A549 (cell line): ENCODE data around the gene OR1S2.

Experiments used
- EP300 ChIP-seq, 2 experiments: fragments of >200 bp; sonication (Bioruptor Twin); formaldehyde crosslinking; IDR thresholded peaks; 2 replicates in 1 of 2; 3 replicates in 1 of 2; pipeline ENCODE4 v1.6.1; 2016 to 2017
- JUN ChIP-seq, 2 experiments: fragments of >200 bp; sonication (Bioruptor Twin); formaldehyde crosslinking; IDR thresholded peaks; 2 replicates in 1 of 2; 3 replicates in 1 of 2; pipeline ENCODE4 v1.6.1; 2016 to 2017
- MYC ChIP-seq: IDR thresholded peaks from 2 replicates; pipeline ENCODE4 v1.6.1; 2012; ENCODE audit warnings: mild to moderate bottlenecking, inconsistent platforms, low read length, improper control_type of control experiment, borderline replicate concordance
- RAD21 ChIP-seq, 2 experiments: fragments of >200 bp in 1 of 2; sonication (Bioruptor Twin) in 1 of 2; formaldehyde crosslinking in 1 of 2; IDR thresholded peaks in 1 of 2; conservative IDR thresholded peaks in 1 of 2; 2 replicates in 1 of 2; 3 replicates in 1 of 2; pipeline ENCODE4 v1.6.1; 2012 to 2018; ENCODE audit warnings: inconsistent platforms in 1 of 2
- ZFP36 ChIP-seq: fragments of 450-650 bp; IDR thresholded peaks from 2 replicates; pipeline ENCODE4 v1.6.1; 2014; ENCODE audit warnings: borderline replicate concordance; ENCODE audit not compliant: partially characterized antibody
- TF ChIP-seq, protein P1 (sequence below): fragments of >200 bp; sonication (Bioruptor Twin); formaldehyde crosslinking; IDR thresholded peaks from 3 replicates; pipeline ENCODE4 v1.5.1; 2016
- TF ChIP-seq, protein P2 (sequence below): IDR thresholded peaks from 2 replicates; pipeline ENCODE4 v1.6.1; 2012

DNA sequence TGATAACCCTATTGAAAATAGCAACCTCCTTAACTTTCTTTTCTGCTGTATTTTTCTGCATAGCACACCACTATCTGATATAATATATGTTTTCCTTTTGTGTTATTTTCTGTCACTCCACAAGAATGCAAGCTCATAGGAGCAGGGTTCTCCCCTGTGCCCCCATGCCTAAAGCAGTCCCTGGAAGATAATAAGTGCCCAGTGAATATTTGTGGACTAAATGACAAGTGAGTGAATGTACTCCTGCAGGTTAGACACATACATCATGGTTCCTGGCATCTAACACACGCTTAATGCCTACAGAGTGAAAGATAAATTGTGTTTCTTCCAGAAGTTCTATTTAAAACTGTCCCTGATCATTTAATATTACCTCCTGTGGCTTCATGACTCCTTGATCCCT is 39.0 kb downstream of the OR1S2 start:
- TF ChIP-seq, protein P1, sequence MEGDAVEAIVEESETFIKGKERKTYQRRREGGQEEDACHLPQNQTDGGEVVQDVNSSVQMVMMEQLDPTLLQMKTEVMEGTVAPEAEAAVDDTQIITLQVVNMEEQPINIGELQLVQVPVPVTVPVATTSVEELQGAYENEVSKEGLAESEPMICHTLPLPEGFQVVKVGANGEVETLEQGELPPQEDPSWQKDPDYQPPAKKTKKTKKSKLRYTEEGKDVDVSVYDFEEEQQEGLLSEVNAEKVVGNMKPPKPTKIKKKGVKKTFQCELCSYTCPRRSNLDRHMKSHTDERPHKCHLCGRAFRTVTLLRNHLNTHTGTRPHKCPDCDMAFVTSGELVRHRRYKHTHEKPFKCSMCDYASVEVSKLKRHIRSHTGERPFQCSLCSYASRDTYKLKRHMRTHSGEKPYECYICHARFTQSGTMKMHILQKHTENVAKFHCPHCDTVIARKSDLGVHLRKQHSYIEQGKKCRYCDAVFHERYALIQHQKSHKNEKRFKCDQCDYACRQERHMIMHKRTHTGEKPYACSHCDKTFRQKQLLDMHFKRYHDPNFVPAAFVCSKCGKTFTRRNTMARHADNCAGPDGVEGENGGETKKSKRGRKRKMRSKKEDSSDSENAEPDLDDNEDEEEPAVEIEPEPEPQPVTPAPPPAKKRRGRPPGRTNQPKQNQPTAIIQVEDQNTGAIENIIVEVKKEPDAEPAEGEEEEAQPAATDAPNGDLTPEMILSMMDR = no peak
- no peak for TF ChIP-seq JUN (IDR thresholded peaks at IDR 0.05)
- TF ChIP-seq, protein P2, sequence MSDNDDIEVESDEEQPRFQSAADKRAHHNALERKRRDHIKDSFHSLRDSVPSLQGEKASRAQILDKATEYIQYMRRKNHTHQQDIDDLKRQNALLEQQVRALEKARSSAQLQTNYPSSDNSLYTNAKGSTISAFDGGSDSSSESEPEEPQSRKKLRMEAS = no peak
- TF ChIP-seq EP300 (IDR thresholded peaks at IDR 0.05) = no peak
- TF ChIP-seq RAD21 (conservative IDR thresholded peaks at IDR 0.05 in 1 of 2, IDR thresholded peaks at IDR 0.05 in 1 of 2) = no peak
- TF ChIP-seq ZFP36 = no peak
- TF ChIP-seq MYC = no peak
